GM18951 (cell line): ENCODE data around the gene KBTBD7.

Source experiments
- POLR2A ChIP-seq: IDR thresholded peaks from 4 replicates; pipeline ENCODE4 v1.6.1; 2011; ENCODE audit warnings: mild to moderate bottlenecking; ENCODE audit not compliant: insufficient read length, insufficient read depth; ENCODE audit errors: extremely low read depth
- in situ Hi-C: fragments of 300-500 bp; cut with MboI; formaldehyde crosslinking; loops from one replicate; pipeline ENCODE4 v1.12.0; 2022; ENCODE audit warnings: low sequenced_read_pairs, mixed read lengths, inconsistent platforms; ENCODE audit not compliant: unreplicated experiment

Gene KBTBD7

GRCh38 chr13:41213919-41214318, 19.6 kb upstream of the KBTBD7 start:
- no peak for TF ChIP-seq POLR2A
- in situ Hi-C loops, result no loop called here

- in situ Hi-C loops, result no loop called here
- no peak for TF ChIP-seq POLR2A
Observed at GRCh38 chr13:41213316-41213715, 18.9 kb upstream of the KBTBD7 start.

- in situ Hi-C loops, result no loop called here
- TF ChIP-seq POLR2A, result no peak
Observed at GRCh38 chr13:41212881-41213280, 18.5 kb upstream of the KBTBD7 start.

GRCh38 chr13:41211062-41211461, 16.7 kb upstream of the KBTBD7 start:
- in situ Hi-C loops, result no loop called here
- no peak for TF ChIP-seq POLR2A

GRCh38 chr13:41206467-41206866, 12.1 kb upstream of the KBTBD7 start:
- TF ChIP-seq POLR2A, result no peak
- in situ Hi-C loops, result no loop called here

- in situ Hi-C loops, result no loop called here
- no peak for TF ChIP-seq POLR2A
Observed at GRCh38 chr13:41203810-41204209, 9.4 kb upstream of the KBTBD7 start.

GRCh38 chr13:41200126-41200525, 5.8 kb upstream of the KBTBD7 start:
- TF ChIP-seq POLR2A, result no peak
- in situ Hi-C loops, result no loop called here

- no peak for TF ChIP-seq POLR2A
- in situ Hi-C loops, result loop anchor here (10.0 kb wide), 1 partner anchor 65 kb away; the partner anchor contains the start of gene KBTBD6
Observed at GRCh38 chr13:41199526-41199925, 5.2 kb upstream of the KBTBD7 start.

- TF ChIP-seq POLR2A, result no peak
- in situ Hi-C loops, result loop anchor here (10.0 kb wide), 1 partner anchor 64 kb away; the partner anchor contains the start of gene KBTBD6
Observed at GRCh38 chr13:41199079-41199478, 4.7 kb upstream of the KBTBD7 start.

GRCh38 chr13:41196620-41197019, 2.3 kb upstream of the KBTBD7 start:
- in situ Hi-C loops, result loop anchor here (10.0 kb wide), 1 partner anchor 62 kb away; the partner anchor contains the start of gene KBTBD6
- no peak for TF ChIP-seq POLR2A

- TF ChIP-seq POLR2A, result no peak
- in situ Hi-C loops, result loop anchor here (10.0 kb wide), 1 partner anchor 61 kb away; the partner anchor contains the start of gene KBTBD6
Observed at GRCh38 chr13:41196011-41196410, 1.6 kb upstream of the KBTBD7 start.

- no peak for TF ChIP-seq POLR2A
- in situ Hi-C loops, result loop anchor here (10.0 kb wide), 1 partner anchor 59 kb away; the partner anchor contains the start of gene KBTBD6
Observed at GRCh38 chr13:41193469-41193868, 900 bp downstream of the KBTBD7 start.

GRCh38 chr13:41188584-41188983, 5.8 kb downstream of the KBTBD7 start:
- TF ChIP-seq POLR2A, result no peak
- in situ Hi-C loops, result no loop called here

GRCh38 chr13:41186481-41186880, 7.9 kb downstream of the KBTBD7 start:
- TF ChIP-seq POLR2A, result no peak
- in situ Hi-C loops, result no loop called here

GRCh38 chr13:41182231-41182630, 12.1 kb downstream of the KBTBD7 start:
- in situ Hi-C loops, result no loop called here
- TF ChIP-seq POLR2A, result no peak
